HEK293 (cell line): ENCODE data around the gene CC2D1A.

Experiments used
- EGR2 ChIP-seq: fragments of 450-650 bp; formaldehyde crosslinking; IDR thresholded peaks from 2 replicates; pipeline ENCODE4 v1.5.1; 2016; ENCODE audit warnings: low read depth, missing biosample characterization, missing genetic modification characterization
- GFI1B ChIP-seq: fragments of 450-650 bp; formaldehyde crosslinking; IDR thresholded peaks from 2 replicates; pipeline ENCODE4 v1.5.1; 2016; ENCODE audit warnings: missing biosample characterization, missing genetic modification characterization
- GLI2 ChIP-seq: fragments of 450-650 bp; formaldehyde crosslinking; IDR thresholded peaks from 2 replicates; pipeline ENCODE4; 2017; ENCODE audit warnings: missing biosample characterization, missing genetic modification characterization, low read depth, borderline replicate concordance
- GLIS1 ChIP-seq: fragments of 450-650 bp; formaldehyde crosslinking; IDR thresholded peaks from 2 replicates; pipeline ENCODE4 v1.5.1; 2016; ENCODE audit warnings: missing biosample characterization, missing genetic modification characterization
- KLF17 ChIP-seq: fragments of 450-650 bp; formaldehyde crosslinking; IDR thresholded peaks from 2 replicates; pipeline ENCODE4 v1.5.1; 2016; ENCODE audit warnings: missing biosample characterization, missing genetic modification characterization
- PRDM10 ChIP-seq: fragments of 450-650 bp; formaldehyde crosslinking; IDR thresholded peaks from 2 replicates; pipeline ENCODE4 v1.5.1; 2016; ENCODE audit warnings: missing biosample characterization, missing genetic modification characterization
- TCF7L2 ChIP-seq: IDR thresholded peaks from 2 replicates; pipeline ENCODE4 v1.6.1; 2011; ENCODE audit warnings: low read depth, mild to moderate bottlenecking, inconsistent platforms, low read length, moderate library complexity, borderline replicate concordance
- YY2 ChIP-seq: fragments of 450-650 bp; formaldehyde crosslinking; IDR thresholded peaks from 2 replicates; pipeline ENCODE4 v1.5.1; 2016; ENCODE audit warnings: missing biosample characterization, missing genetic modification characterization
- ZBTB44 ChIP-seq: fragments of 450-650 bp; IDR thresholded peaks from 2 replicates; pipeline ENCODE4 v1.5.1; 2018; ENCODE audit warnings: missing biosample characterization, mild to moderate bottlenecking, missing genetic modification characterization
- ZBTB48 ChIP-seq: fragments of 450-650 bp; formaldehyde crosslinking; IDR thresholded peaks from 2 replicates; pipeline ENCODE4 v1.5.1; 2016; ENCODE audit warnings: missing biosample characterization, missing genetic modification characterization
- ZNF121 ChIP-seq: fragments of 450-650 bp; formaldehyde crosslinking; IDR thresholded peaks from 2 replicates; pipeline ENCODE4 v1.5.1; 2016; ENCODE audit warnings: missing biosample characterization, missing genetic modification characterization
- ZNF174 ChIP-seq: fragments of 450-650 bp; formaldehyde crosslinking; IDR thresholded peaks from 2 replicates; pipeline ENCODE4 v1.5.0; 2017; ENCODE audit warnings: missing biosample characterization, mild to moderate bottlenecking, missing genetic modification characterization
- ZNF280C ChIP-seq: fragments of 450-650 bp; formaldehyde crosslinking; IDR thresholded peaks from 2 replicates; pipeline ENCODE4 v1.5.1; 2016; ENCODE audit warnings: missing biosample characterization, missing genetic modification characterization
- ZNF280D ChIP-seq: fragments of 450-650 bp; formaldehyde crosslinking; IDR thresholded peaks from 2 replicates; pipeline ENCODE4 v1.5.1; 2016; ENCODE audit warnings: missing biosample characterization, missing genetic modification characterization
- ZNF292 ChIP-seq: fragments of 450-650 bp; formaldehyde crosslinking; IDR thresholded peaks from 2 replicates; pipeline ENCODE4 v1.5.1; 2016; ENCODE audit warnings: low read depth, missing biosample characterization, missing genetic modification characterization, borderline replicate concordance
- ZNF302 ChIP-seq: fragments of 450-650 bp; formaldehyde crosslinking; IDR thresholded peaks from 2 replicates; pipeline ENCODE4 v1.5.1; 2016; ENCODE audit warnings: missing biosample characterization, missing genetic modification characterization, low read depth
- ZNF416 ChIP-seq: fragments of 450-650 bp; formaldehyde crosslinking; IDR thresholded peaks from 2 replicates; pipeline ENCODE4 v1.5.1; 2016; ENCODE audit warnings: missing biosample characterization, missing genetic modification characterization
- ZNF561 ChIP-seq: fragments of 450-650 bp; IDR thresholded peaks from 2 replicates; pipeline ENCODE4 v1.5.1; 2018; ENCODE audit warnings: missing biosample characterization, missing genetic modification characterization, borderline replicate concordance
- ZNF621 ChIP-seq: fragments of 450-650 bp; formaldehyde crosslinking; IDR thresholded peaks from 2 replicates; pipeline ENCODE4 v1.5.1; 2017; ENCODE audit warnings: missing biosample characterization, missing genetic modification characterization
- ZNF623 ChIP-seq: fragments of 450-650 bp; formaldehyde crosslinking; IDR thresholded peaks from 2 replicates; pipeline ENCODE4 v1.5.1; 2016; ENCODE audit warnings: missing biosample characterization, missing genetic modification characterization
- ZNF624 ChIP-seq: fragments of 450-650 bp; formaldehyde crosslinking; IDR thresholded peaks from 2 replicates; pipeline ENCODE4 v1.5.1; 2017; ENCODE audit warnings: missing biosample characterization, missing genetic modification characterization
- ZNF664 ChIP-seq: fragments of 450-650 bp; formaldehyde crosslinking; IDR thresholded peaks from 2 replicates; pipeline ENCODE4 v1.5.1; 2016; ENCODE audit warnings: missing biosample characterization, missing genetic modification characterization
- ZNF701 ChIP-seq: fragments of 450-650 bp; formaldehyde crosslinking; IDR thresholded peaks from 2 replicates; pipeline ENCODE4 v1.5.1; 2016; ENCODE audit warnings: missing biosample characterization, missing genetic modification characterization
- ZNF785 ChIP-seq: fragments of 450-650 bp; formaldehyde crosslinking; IDR thresholded peaks from 2 replicates; pipeline ENCODE4 v1.5.1; 2016; ENCODE audit warnings: missing biosample characterization, missing genetic modification characterization
- ZSCAN18 ChIP-seq: fragments of 450-650 bp; formaldehyde crosslinking; IDR thresholded peaks from 2 replicates; pipeline ENCODE4 v1.5.1; 2016; ENCODE audit warnings: missing biosample characterization, missing genetic modification characterization
- ZSCAN4 ChIP-seq: fragments of 450-650 bp; formaldehyde crosslinking; IDR thresholded peaks from 2 replicates; pipeline ENCODE4 v1.5.1; 2017; ENCODE audit warnings: missing biosample characterization, missing genetic modification characterization

CC2D1A gene

GRCh38 chr19:13952931-13953531 lies 47.0 kb downstream of the CC2D1A start (continued):
- TF ChIP-seq PRDM10 (tag by site-specific recombination) (peak; percentile 79), ZNF623 (tag by site-specific recombination) (no peak), ZNF280D (tag by site-specific recombination) (no peak), ZSCAN4 (tag by site-specific recombination) (no peak), GLI2 (no peak), YY2 (tag by site-specific recombination) (no peak), ZNF302 (tag by site-specific recombination) (no peak), ZNF785 (tag by site-specific recombination) (no peak), ZNF701 (tag by site-specific recombination) (no peak), GLIS1 (tag by site-specific recombination) (peak; percentile 52), TCF7L2 (no peak), KLF17 (tag by site-specific recombination) (no peak), ZNF621 (tag by site-specific recombination) (no peak), ZBTB44 (tag by site-specific recombination) (no peak), ZNF174 (no peak), ZNF121 (no peak), ZBTB48 (tag by site-specific recombination) (peak; percentile 77; the same call in 1 of the 2 replicates), ZNF280C (no peak), ZNF416 (tag by site-specific recombination) (no peak), ZNF561 (tag by site-specific recombination) (no peak), ZNF664 (tag by site-specific recombination) (no peak), GFI1B (tag by site-specific recombination) (no peak), EGR2 (tag by site-specific recombination) (peak; percentile 26; the same call in 1 of the 2 replicates), ZNF624 (no peak), ZNF292 (tag by site-specific recombination) (no peak), ZSCAN18 (no peak)
